Measurements from ENCODE around the gene SYDE2. TPM values are rescaled to one million over a fixed set of nuclear protein-coding genes. Genes with fewer than 3 reads are reported as not detected.

The SYDE2 gene
- total RNA-seq, 6 experiments from 2014 or later = 3.2 to 6.7 (median 4.4) TPM

- H3K4me3 ChIP-seq = no peak overlapping the region
- H3K27me3 ChIP-seq = no peaks in the 10 kb centered on the region
- no peak overlapping the region for H3K27ac ChIP-seq
- DNase-seq = no peak
- no peak for TF ChIP-seq POLR2A (IDR thresholded peaks at IDR 0.05)
- TF ChIP-seq, protein P1, sequence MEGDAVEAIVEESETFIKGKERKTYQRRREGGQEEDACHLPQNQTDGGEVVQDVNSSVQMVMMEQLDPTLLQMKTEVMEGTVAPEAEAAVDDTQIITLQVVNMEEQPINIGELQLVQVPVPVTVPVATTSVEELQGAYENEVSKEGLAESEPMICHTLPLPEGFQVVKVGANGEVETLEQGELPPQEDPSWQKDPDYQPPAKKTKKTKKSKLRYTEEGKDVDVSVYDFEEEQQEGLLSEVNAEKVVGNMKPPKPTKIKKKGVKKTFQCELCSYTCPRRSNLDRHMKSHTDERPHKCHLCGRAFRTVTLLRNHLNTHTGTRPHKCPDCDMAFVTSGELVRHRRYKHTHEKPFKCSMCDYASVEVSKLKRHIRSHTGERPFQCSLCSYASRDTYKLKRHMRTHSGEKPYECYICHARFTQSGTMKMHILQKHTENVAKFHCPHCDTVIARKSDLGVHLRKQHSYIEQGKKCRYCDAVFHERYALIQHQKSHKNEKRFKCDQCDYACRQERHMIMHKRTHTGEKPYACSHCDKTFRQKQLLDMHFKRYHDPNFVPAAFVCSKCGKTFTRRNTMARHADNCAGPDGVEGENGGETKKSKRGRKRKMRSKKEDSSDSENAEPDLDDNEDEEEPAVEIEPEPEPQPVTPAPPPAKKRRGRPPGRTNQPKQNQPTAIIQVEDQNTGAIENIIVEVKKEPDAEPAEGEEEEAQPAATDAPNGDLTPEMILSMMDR (IDR thresholded peaks at IDR 0.05) = no peak
- 82% methylated on average over 1 of the region's 1 CpG for WGBS (ENCODE audit: insufficient coverage, low coverage, low lambda C conversion rate, missing lambda C conversion rate)
- intact Hi-C loops (cut with DNase I) = loop anchor here (5.0 to 10.0 kb wide), 2 partner anchors 123 to 125 kb away; no protein-coding TSS in a partner anchor
- no peaks in the 10 kb centered on the region for H3K4me1 ChIP-seq
- no peaks in the 10 kb centered on the region for H3K9me3 ChIP-seq
- H3K36me3 ChIP-seq = no peaks in the 10 kb centered on the region
- no peak for ATAC-seq
Measured at GRCh38 chr1:85237613-85238012, 36.8 kb upstream of the SYDE2 start.

GRCh38 chr1:85230305-85230977, 29.6 kb upstream of the SYDE2 start:
- Histone ChIP-seq H3K9me3 (no peaks in the 10 kb centered on the region), H3K27me3 (no peaks in the 10 kb centered on the region), H3K4me3 (no peak overlapping the region), H3K4me1 (no peaks in the 10 kb centered on the region), H3K36me3 (no peaks in the 10 kb centered on the region), H3K27ac (no peak overlapping the region)
- DNase-seq (no peak), ATAC-seq (peak in 2 of 4 donors; percentile 46 to 55)
- TF ChIP-seq, protein P1 (IDR thresholded peaks at IDR 0.05) = peak in 1 of 4 donors; percentile 17
- TF ChIP-seq POLR2A (IDR thresholded peaks at IDR 0.05) = no peak
- intact Hi-C loops (cut with DNase I) = loop anchor here in 1 of 2 donors (10.0 kb wide), 1 partner anchor 116 kb away; no protein-coding TSS in a partner anchor
- WGBS (ENCODE audit: insufficient coverage, low coverage, low lambda C conversion rate, missing lambda C conversion rate) = 74% methylated on average over 5 of the region's 8 CpGs

GRCh38 chr1:85229574-85230097, 28.8 kb upstream of the SYDE2 start:
- Histone ChIP-seq H3K27me3 (no peaks in the 10 kb centered on the region), H3K27ac (no peak overlapping the region), H3K36me3 (no peaks in the 10 kb centered on the region), H3K4me3 (no peak overlapping the region), H3K4me1 (no peaks in the 10 kb centered on the region), H3K9me3 (no peaks in the 10 kb centered on the region)
- ATAC-seq (no peak), DNase-seq (no peak)
- intact Hi-C loops (cut with DNase I) = loop anchor here in 1 of 2 donors (10.0 kb wide), 1 partner anchor 115 kb away; no protein-coding TSS in a partner anchor
- 76% methylated on average over 4 of the region's 6 CpGs for WGBS (ENCODE audit: insufficient coverage, low coverage, low lambda C conversion rate, missing lambda C conversion rate)
- no peak for TF ChIP-seq POLR2A (IDR thresholded peaks at IDR 0.05)
- TF ChIP-seq, protein P1 (IDR thresholded peaks at IDR 0.05) = no peak

- DNase-seq = no peak
- Histone ChIP-seq H3K4me3 (no peak overlapping the region), H3K36me3 (no peaks in the 10 kb centered on the region), H3K27ac (no peak overlapping the region), H3K9me3 (no peaks in the 10 kb centered on the region), H3K27me3 (no peaks in the 10 kb centered on the region), H3K4me1 (no peaks in the 10 kb centered on the region)
- TF ChIP-seq, protein P1 (IDR thresholded peaks at IDR 0.05) = no peak
- TF ChIP-seq POLR2A (IDR thresholded peaks at IDR 0.05) = no peak
- intact Hi-C loops (cut with DNase I) = no loop called here
- 83% methylated on average over 1 of the region's 1 CpG for WGBS (ENCODE audit: insufficient coverage, low coverage, low lambda C conversion rate, missing lambda C conversion rate)
- ATAC-seq = no peak
Measured at GRCh38 chr1:85228972-85229371, 28.2 kb upstream of the SYDE2 start.

Data from right lobe of liver (tissue), 6 donors.